ENCODE measurements around the gene SYTL3.
"Not testable (repeated sequence)": the region's sequence is repeated elsewhere in the genome, so short reads cannot be mapped to it uniquely, and the experiment has no call there.

SYTL3 gene

DNA sequence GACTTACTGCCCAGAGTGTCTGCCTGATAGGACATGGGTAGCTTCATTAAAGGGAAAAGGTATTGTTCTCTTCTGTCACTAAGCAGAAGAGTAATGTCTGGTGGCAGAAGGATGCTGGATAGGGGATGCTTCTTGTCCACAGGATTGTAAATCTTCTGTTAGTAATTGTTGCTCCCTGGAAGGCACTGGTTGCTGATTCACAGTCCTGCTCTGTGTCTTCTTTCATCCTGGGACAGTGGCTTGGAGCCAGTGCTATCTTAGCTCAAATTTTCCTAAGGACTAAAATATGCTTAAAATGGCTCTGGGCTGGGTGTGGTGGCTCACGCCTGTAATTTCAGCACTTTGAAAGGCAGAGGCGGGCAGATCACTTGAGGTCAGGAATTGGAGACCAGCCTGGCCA lies 48.0 kb downstream of the SYTL3 start:
- no peaks in the 10 kb centered on the region for H4K20me1 ChIP-seq (ENCODE audit: control insufficient read depth, insufficient read depth, low read depth, low read length)
- H3K79me2 ChIP-seq (ENCODE audit: control insufficient read depth, low read length) = no peaks in the 10 kb centered on the region
- no peak overlapping the region for H3K4me2 ChIP-seq (ENCODE audit: low read length)
- H3F3A ChIP-seq (ENCODE audit: control insufficient read depth, insufficient read depth) = no peaks in the 10 kb centered on the region
- H3K36me3 ChIP-seq (ENCODE audit: control insufficient read depth, low read length) = no peaks in the 10 kb centered on the region
- no peak overlapping the region for H3K27ac ChIP-seq (ENCODE audit: low read depth, low read length)
- TF ChIP-seq, protein P1, sequence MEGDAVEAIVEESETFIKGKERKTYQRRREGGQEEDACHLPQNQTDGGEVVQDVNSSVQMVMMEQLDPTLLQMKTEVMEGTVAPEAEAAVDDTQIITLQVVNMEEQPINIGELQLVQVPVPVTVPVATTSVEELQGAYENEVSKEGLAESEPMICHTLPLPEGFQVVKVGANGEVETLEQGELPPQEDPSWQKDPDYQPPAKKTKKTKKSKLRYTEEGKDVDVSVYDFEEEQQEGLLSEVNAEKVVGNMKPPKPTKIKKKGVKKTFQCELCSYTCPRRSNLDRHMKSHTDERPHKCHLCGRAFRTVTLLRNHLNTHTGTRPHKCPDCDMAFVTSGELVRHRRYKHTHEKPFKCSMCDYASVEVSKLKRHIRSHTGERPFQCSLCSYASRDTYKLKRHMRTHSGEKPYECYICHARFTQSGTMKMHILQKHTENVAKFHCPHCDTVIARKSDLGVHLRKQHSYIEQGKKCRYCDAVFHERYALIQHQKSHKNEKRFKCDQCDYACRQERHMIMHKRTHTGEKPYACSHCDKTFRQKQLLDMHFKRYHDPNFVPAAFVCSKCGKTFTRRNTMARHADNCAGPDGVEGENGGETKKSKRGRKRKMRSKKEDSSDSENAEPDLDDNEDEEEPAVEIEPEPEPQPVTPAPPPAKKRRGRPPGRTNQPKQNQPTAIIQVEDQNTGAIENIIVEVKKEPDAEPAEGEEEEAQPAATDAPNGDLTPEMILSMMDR (IDR thresholded peaks at IDR 0.05; ENCODE audit: low read depth, low read length, poor library complexity, severe bottlenecking) = no peak
- no peak for TF ChIP-seq EZH2phosphoT487 (IDR thresholded peaks at IDR 0.05; ENCODE audit: borderline replicate concordance, low read length)
- no peaks in the 10 kb centered on the region for H3K9me2 ChIP-seq (replicated peaks; ENCODE audit: control insufficient read depth, low read length)
- H3K27me3 ChIP-seq (ENCODE audit: control insufficient read depth, low read length) = no peaks in the 10 kb centered on the region
- H3K4me1 ChIP-seq (ENCODE audit: control insufficient read depth, low read length) = no peaks in the 10 kb centered on the region
- no peak overlapping the region for H3K4me3 ChIP-seq (ENCODE audit: low read length)
- H3K9me3 ChIP-seq (ENCODE audit: control insufficient read depth, insufficient read depth, low read length) = no peaks in the 10 kb centered on the region; the same call in 1 of the 2 replicates

DNA sequence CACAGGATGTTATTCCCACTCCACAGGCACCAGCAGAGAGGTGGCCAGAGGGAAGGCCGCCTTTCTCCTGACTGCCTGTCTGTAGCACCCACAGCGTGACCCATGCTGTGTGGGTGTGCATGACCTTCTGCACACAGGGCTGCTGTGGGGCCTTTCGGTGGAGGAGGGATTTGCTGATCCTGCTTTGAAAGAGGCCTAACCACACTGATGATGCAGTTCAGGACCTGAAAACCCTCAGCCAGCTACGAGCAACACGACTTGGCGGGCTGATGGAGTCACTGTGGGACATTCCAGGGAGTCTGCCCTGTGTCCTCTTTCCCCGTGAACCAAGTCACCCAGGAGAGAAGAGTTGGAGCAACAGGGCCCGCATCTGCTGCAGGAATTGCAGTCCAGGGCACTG lies 49.1 kb downstream of the SYTL3 start:
- Histone ChIP-seq H4K20me1 (ENCODE audit: control insufficient read depth, insufficient read depth, low read depth, low read length) (no peaks in the 10 kb centered on the region), H3K27me3 (ENCODE audit: control insufficient read depth, low read length) (no peaks in the 10 kb centered on the region)

DNA sequence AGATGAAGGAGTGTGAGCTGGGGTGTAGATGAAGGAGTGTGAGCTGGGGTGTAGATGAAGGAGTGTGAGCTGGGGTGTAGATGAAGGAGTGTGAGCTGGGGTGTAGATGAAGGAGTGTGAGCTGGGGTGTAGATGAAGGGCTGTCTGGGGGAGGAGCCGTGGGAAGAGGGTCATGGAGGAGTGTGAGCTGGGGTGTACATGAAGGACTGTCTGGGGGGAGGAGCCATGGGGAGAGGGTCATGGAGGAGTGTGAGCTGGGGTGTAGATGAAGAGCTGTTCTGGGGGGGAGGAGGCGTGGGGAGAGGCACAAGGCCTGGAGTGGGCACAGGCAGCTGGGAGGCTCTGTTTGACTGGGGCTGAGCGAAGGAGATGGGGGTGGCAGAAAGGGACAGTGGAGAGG lies 51.4 kb downstream of the SYTL3 start:
- not testable (repeated sequence) for H3K9me3 ChIP-seq (ENCODE audit: control insufficient read depth, insufficient read depth, low read length); H4K20me1 ChIP-seq (ENCODE audit: control insufficient read depth, insufficient read depth, low read depth, low read length); H3F3A ChIP-seq (ENCODE audit: control insufficient read depth, insufficient read depth); H3K4me3 ChIP-seq (ENCODE audit: low read length); H3K9me2 ChIP-seq (replicated peaks; ENCODE audit: control insufficient read depth, low read length); H3K27ac ChIP-seq (ENCODE audit: low read depth, low read length); H3K27me3 ChIP-seq (ENCODE audit: control insufficient read depth, low read length); H3K36me3 ChIP-seq (ENCODE audit: control insufficient read depth, low read length); H3K4me2 ChIP-seq (ENCODE audit: low read length); H3K79me2 ChIP-seq (ENCODE audit: control insufficient read depth, low read length)
- H3K4me1 ChIP-seq (ENCODE audit: control insufficient read depth, low read length) = peaks cover 14% of the 10 kb centered on the region

More for the DNA sequence above, 49.1 kb downstream of the SYTL3 start:
- Histone ChIP-seq H3K9me2 (replicated peaks; ENCODE audit: control insufficient read depth, low read length) (no peaks in the 10 kb centered on the region), H3K79me2 (ENCODE audit: control insufficient read depth, low read length) (no peaks in the 10 kb centered on the region), H3K4me1 (ENCODE audit: control insufficient read depth, low read length) (peaks cover 2% of the 10 kb centered on the region), H3K36me3 (ENCODE audit: control insufficient read depth, low read length) (no peaks in the 10 kb centered on the region), H3K4me2 (ENCODE audit: low read length) (no peak overlapping the region), H3K4me3 (ENCODE audit: low read length) (no peak overlapping the region), H3K27ac (ENCODE audit: low read depth, low read length) (no peak overlapping the region), H3F3A (ENCODE audit: control insufficient read depth, insufficient read depth) (no peaks in the 10 kb centered on the region), H3K9me3 (ENCODE audit: control insufficient read depth, insufficient read depth, low read length) (no peaks in the 10 kb centered on the region; the same call in 1 of the 2 replicates)
- TF ChIP-seq, protein P1 (IDR thresholded peaks at IDR 0.05; ENCODE audit: low read depth, low read length, poor library complexity, severe bottlenecking) = no peak
- no peak for TF ChIP-seq EZH2phosphoT487 (IDR thresholded peaks at IDR 0.05; ENCODE audit: borderline replicate concordance, low read length)

DNA sequence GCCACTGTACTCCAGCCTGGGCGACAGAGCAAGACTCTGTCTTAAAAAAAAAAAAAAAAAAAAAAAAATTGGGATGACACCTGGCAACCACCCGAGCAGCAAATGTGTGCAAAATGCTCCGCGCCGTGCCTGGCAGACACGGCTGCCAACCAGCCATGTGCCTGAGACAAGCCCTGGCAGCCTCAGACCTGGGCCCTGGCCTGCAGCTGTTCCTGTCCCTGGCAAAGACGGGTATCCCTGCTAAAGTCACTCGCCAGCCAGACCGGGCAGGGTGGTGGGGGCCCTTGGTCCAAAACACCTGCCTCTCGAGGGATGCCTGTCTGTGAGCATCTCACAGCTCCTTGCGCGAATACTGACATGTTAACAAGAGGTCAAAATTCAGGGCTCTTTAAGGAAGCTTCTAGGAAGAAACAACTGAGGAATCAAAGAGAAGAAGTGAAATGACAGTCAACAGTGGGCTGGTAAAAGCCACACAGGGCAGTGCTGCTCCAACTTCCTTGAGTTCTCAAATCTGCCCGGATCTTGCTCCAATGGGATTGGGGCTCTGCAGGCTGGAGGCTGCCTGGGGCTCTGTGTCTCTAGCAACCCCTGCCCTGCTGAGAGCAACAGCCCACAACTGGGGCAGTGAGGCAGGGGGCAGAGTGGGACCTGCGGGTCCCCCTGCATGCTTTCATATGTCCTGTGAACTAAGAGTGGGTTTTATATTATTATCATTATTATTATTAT lies 53.4 kb downstream of the SYTL3 start:
- no peak overlapping the region for H3K4me2 ChIP-seq (ENCODE audit: low read length)
- no peak for TF ChIP-seq EZH2phosphoT487 (IDR thresholded peaks at IDR 0.05; ENCODE audit: borderline replicate concordance, low read length)
- TF ChIP-seq, protein P1 (IDR thresholded peaks at IDR 0.05; ENCODE audit: low read depth, low read length, poor library complexity, severe bottlenecking) = no peak

More for the DNA sequence above, 53.4 kb downstream of the SYTL3 start:
- Histone ChIP-seq H3K9me3 (ENCODE audit: control insufficient read depth, insufficient read depth, low read length) (no peaks in the 10 kb centered on the region), H3K27me3 (ENCODE audit: control insufficient read depth, low read length) (no peaks in the 10 kb centered on the region), H3K79me2 (ENCODE audit: control insufficient read depth, low read length) (no peaks in the 10 kb centered on the region), H4K20me1 (ENCODE audit: control insufficient read depth, insufficient read depth, low read depth, low read length) (no peaks in the 10 kb centered on the region), H3K36me3 (ENCODE audit: control insufficient read depth, low read length) (no peaks in the 10 kb centered on the region), H3F3A (ENCODE audit: control insufficient read depth, insufficient read depth) (peaks cover 5% of the 10 kb centered on the region), H3K27ac (ENCODE audit: low read depth, low read length) (no peak overlapping the region), H3K9me2 (replicated peaks; ENCODE audit: control insufficient read depth, low read length) (no peaks in the 10 kb centered on the region), H3K4me3 (ENCODE audit: low read length) (no peak overlapping the region), H3K4me1 (ENCODE audit: control insufficient read depth, low read length) (peaks cover 28% of the 10 kb centered on the region)

Data from DOHH2 (cell line).